SK-N-MC (cell line): Measurements from ENCODE around the gene CCDC33.

Experiments
- EZH2 ChIP-seq: fragments of 200-600 bp; sonication (generic); IDR thresholded peaks from one replicate; pipeline ENCODE4 v1.6.1; 2017; ENCODE audit warnings: antibody characterized with exemption
- FOXP2 ChIP-seq: optimal IDR thresholded peaks from 2 replicates; pipeline ENCODE3; 2011; ENCODE audit warnings: mild to moderate bottlenecking, moderate library complexity; ENCODE audit not compliant: insufficient read depth; ENCODE audit errors: extremely low read length, control extremely low read depth
- POLR2AphosphoS5 ChIP-seq: IDR thresholded peaks from 2 replicates; pipeline ENCODE4 v1.6.1; 2012; ENCODE audit warnings: mild to moderate bottlenecking, low read depth, low read length, borderline replicate concordance

DNA sequence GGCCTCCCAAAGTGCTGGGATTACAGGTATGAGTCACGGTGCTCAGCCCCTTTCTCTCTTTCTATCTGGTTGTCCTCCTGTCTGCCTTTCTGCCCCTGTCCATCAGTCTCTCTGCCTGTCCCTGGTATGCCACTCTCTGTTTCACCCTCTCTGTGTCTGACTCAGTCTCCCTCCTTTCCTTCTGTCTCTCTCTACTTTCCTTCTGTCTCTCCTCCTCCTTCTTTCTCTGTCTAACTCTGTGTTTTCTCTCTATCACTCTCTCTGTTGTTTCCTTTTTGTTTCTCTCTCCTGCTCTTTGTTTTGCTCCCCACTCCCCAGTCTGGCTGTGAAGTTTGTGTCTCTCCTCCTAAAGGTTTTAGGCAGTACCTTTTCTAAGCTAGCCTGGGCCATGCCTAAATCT lies 24.5 kb upstream of the CCDC33 start:
- TF ChIP-seq POLR2AphosphoS5 (no peak), EZH2 (no peak), FOXP2 (no peak)
